Posterior cingulate gyrus (tissue), 11 donors: ENCODE results near the gene NLRP6.
"Not testable (repeated sequence)": the region's sequence is repeated elsewhere in the genome, so short reads cannot be mapped to it uniquely, and the experiment has no call there.

Experiments used
- DNase-seq, 10 donors: peaks; one replicate each; pipeline versions ENCODE4 v3.0.0 to v3.0.0-alpha.2; 2020 to 2021; ENCODE audit warnings: mixed read lengths in 3 of 10
- intact Hi-C: fragments of 100-400 bp; cut with DNase I; formaldehyde crosslinking; loops from one replicate; pipeline ENCODE4 v1.15.1; 2023

Gene NLRP6

DNA sequence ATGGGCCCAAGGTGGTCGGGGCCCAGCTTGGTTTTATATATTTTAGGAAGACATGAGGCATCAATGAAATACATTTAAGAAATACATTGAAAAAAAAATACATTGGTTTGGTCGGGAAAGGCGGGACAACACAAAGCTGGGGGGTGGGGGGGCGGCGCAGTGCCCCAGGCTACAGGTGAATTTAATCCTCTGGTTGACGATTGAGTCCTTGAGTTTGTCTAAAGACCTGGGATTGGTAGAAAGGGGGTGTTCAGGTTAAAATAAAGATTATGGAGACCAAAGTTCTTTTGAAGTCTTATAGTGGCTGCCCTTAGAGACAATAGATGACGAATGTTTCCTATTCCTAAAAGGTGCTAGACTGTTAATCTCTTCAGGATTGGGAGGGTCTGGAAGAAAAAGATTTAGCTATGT lies 38.7 kb downstream of the NLRP6 start:
- no peak for DNase-seq
- intact Hi-C loops: no loop called here

GRCh38 chr11:317668-318404 lies 39.6 kb downstream of the NLRP6 start:
- intact Hi-C loops: not testable (repeated sequence)
- DNase-seq: peak in 1 of 10 donors; percentile 10

GRCh38 chr11:318405-319120 lies 40.4 kb downstream of the NLRP6 start:
- DNase-seq: peak in 2 of 10 donors; percentile 44 to 57
- intact Hi-C loops: not testable (repeated sequence)

GRCh38 chr11:319121-319887 lies 41.1 kb downstream of the NLRP6 start:
- intact Hi-C loops: not testable (repeated sequence)
- DNase-seq: peak in 2 of 10 donors; percentile 41 to 73

- peak in 2 of 10 donors; percentile 54 to 56 for DNase-seq
- intact Hi-C loops: not testable (repeated sequence)
Observed at GRCh38 chr11:319888-320273, 41.7 kb downstream of the NLRP6 start.

- DNase-seq: peak in 2 of 10 donors; percentile 56 to 66
Observed at GRCh38 chr11:324156-324555, 45.9 kb downstream of the NLRP6 start.

GRCh38 chr11:324593-325517 lies 46.6 kb downstream of the NLRP6 start:
- intact Hi-C loops: not testable (repeated sequence)
- DNase-seq: peak in 3 of 10 donors; percentile 44 to 88 (median 66)

More at GRCh38 chr11:324156-324555, 45.9 kb downstream of the NLRP6 start:
- intact Hi-C loops: no loop called here

GRCh38 chr11:325796-326591 lies 47.8 kb downstream of the NLRP6 start:
- peak in 2 of 10 donors; percentile 55 to 59 for DNase-seq
- intact Hi-C loops: no loop called here

DNA sequence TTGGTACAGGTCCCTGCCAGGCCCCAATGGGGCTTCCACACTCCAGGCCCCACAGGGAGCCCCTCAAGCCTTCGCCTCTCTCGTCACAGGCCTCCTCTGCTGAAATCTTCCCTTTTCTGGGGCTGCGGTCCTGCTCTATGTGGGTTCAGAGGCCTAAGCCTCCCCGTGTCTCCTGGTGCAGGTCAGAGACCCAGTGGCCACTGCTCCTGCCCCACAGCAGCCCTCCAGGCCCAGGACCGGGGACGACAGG lies 48.3 kb downstream of the NLRP6 start:
- DNase-seq: peak in 1 of 10 donors; percentile 70
- intact Hi-C loops: no loop called here

GRCh38 chr11:326842-327580 lies 48.8 kb downstream of the NLRP6 start:
- peak in 8 of 10 donors; percentile 29 to 90 (median 46) for DNase-seq
- intact Hi-C loops: no loop called here

DNA sequence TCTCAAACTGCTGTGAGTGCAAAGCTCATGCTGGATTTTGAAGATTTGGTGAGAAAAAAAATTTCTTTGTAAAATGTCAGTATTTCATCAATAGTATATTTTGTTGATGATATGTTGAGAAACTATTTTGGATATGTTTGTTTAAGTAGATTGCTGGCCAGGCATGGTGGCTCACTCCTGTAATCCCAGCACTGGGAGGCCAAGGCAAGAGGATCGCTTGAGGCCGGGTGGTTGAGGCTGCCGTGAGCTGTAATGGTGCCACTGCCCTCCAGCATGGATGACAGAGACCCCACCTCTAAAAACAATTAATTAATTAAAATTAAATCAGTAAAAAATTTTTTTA lies 49.3 kb downstream of the NLRP6 start:
- DNase-seq: peak in 1 of 10 donors; percentile 82
- intact Hi-C loops: no loop called here

DNA sequence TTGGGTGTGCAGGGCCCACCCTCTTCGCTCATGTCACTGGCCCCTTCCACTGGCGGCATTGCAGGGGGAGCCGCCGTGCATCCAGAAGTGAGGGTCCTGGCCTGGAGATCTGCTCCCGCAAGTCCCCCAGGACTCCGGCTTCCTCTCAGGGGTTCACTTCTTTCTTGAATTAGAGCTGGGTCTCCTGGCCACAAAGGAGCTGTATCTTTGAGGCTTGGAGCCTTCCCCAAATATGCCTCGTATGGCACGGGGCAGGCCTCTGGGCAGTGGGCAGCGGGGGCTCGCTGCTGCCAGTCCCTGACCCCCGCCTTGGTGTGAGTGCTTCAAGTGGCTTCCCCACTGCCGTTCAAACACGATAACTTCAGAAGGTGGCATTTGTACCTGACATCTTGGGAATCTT lies 49.8 kb downstream of the NLRP6 start:
- intact Hi-C loops: no loop called here
- DNase-seq: peak in 2 of 10 donors; percentile 15 to 39

- intact Hi-C loops: not testable (repeated sequence)
- peak in 2 of 10 donors; percentile 12 to 14 for DNase-seq
Observed at GRCh38 chr11:328516-329100, 50.4 kb downstream of the NLRP6 start.

DNA sequence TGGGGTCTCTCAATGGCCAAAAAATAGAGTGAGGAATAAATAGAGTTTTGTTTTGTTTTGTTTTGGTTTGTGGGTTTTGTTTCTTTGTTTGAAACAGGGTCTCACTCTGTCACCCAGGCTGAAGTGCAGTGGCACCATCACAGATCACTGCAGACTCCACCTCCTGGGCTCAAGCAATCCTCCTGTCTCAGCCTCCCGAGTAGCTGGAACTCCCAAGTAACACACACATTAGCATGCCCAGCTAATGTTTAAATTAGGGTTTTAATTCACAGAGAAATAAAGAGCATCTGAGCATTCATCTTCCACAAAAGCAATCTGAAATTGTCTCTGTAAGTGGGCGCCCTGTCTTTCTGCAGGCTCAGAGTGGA lies 51.7 kb downstream of the NLRP6 start:
- peak in 2 of 10 donors; percentile 11 to 14 for DNase-seq
- intact Hi-C loops: no loop called here

DNA sequence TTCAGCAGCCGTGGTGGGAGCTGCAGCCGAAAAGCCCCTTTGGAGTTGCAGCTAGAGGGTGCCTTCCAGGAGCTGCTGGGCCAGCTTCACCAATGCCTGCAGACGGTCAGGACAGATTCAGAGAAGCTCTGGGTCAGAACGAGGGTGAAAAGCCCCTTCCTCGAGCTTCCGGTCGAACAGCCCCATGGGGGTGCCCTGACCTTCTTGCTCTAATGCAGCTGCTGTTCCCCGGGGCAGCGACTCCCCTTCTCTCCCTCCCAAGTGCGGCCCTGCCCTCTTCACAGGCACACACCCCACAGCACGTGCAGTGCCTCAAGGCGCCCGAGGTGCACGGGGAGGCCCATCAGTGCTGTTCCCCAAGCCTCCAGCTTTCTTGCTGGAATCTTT lies 52.1 kb downstream of the NLRP6 start:
- intact Hi-C loops: no loop called here
- DNase-seq: peak in 2 of 10 donors; percentile 53 to 55

DNA sequence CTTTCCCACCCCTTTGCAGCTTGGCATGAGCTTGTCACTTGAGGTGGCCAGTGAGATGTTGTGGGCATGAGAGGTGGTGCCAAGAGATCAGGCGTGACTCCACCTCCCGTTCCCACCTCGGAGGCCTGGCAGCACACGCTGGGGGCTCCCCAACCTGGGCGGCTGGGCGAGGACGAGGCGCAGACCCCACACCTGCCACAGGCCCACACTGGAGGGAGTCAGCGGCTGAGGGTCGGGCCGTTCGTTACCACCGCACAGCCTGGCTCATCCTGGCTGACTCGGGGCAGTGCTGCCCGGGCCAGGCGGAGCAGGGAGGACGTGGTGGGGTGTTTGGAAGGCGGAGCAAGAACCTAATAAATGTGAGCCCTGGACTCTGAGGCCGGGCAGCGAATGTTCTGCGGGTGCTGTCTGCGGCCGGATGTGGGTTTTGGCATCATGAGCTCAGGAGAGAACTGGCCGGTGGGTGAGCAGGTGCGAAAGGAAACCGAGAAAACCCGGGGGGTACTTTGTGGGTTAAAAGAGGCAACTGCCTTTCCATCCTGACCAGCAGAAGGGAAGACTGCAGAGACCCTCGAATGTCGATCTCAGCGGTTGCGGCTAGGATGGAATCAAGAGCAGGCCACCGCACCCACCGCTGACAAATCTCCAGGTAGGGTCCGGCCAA lies 52.6 kb downstream of the NLRP6 start:
- peak in 2 of 10 donors; percentile 73 to 75 for DNase-seq
- intact Hi-C loops: no loop called here

- DNase-seq: peak in 2 of 10 donors; percentile 33 to 57
Observed at GRCh38 chr11:331358-332060, 53.3 kb downstream of the NLRP6 start.

More at GRCh38 chr11:331358-332060, 53.3 kb downstream of the NLRP6 start:
- intact Hi-C loops: no loop called here
